Measurements from ENCODE around the gene OR6C1. TPM values are rescaled to one million over a fixed set of nuclear protein-coding genes. Genes with fewer than 3 reads are reported as not detected.
"Not testable (repeated sequence)": the region's sequence is repeated elsewhere in the genome, so short reads cannot be mapped to it uniquely, and the experiment has no call there.

OR6C1 gene
- not detected in 2 replicates for total RNA-seq (2014; rRNA removed; shearing (Covaris generic))

DNA sequence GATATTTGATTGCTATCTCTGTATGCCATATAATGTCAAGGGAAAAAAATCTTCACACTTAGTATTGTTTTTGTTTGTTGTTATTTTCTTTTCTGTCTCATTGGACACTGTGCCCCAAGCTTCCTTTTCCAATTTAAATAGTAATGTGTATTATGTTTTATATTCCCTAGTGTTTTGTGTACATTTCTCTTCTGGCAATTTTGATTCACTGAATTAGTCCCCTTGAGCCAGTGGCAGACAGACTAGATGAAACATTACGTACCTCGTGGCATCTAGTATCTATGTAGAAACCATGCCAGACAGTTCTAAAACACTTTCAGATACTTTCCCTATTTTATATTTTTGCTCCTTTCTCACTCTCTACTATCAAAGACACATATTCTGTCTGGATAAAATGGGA is at the start of gene OR6C1:
Gene OR6C1, plus strand, starts transcription at position 301 of the 400 bp plus-strand sequence. CDS start 6,257 bp downstream, outside the sequence.
- H3K36me3 ChIP-seq (replicated peaks; ENCODE audit: control insufficient read depth, insufficient read depth, low read length) = no peaks in the 10 kb centered on the region
- H3K4me3 ChIP-seq (ENCODE audit: insufficient read depth, low read depth, low read length) = no peak within 1 kb of the TSS
- H3K27me3 ChIP-seq (ENCODE audit: control insufficient read depth, insufficient read depth, low read length) = no peaks in the 10 kb centered on the region
- no peak for DNase-seq

DNA sequence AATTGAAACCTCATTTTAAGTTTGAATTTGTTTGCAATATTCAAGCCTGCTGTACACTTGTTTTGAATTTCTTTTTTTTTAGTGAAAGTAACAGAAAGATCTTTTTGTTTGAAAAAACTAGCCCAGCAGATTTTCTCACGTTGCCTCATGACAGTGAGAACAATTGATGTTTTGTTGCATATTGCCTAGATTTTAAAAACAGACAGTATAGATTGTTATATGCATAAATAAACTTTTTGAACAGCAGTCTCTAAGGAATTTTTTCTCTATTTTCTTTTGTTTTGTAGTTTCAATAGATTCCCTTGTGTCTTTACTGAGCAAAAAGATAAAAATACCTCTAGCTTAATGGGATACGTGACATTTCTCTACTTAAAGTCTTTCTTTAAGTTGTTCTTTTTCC is 33.2 kb upstream of the OR6C1 start:
- no peak for DNase-seq
- H3K27me3 ChIP-seq (ENCODE audit: control insufficient read depth, insufficient read depth, low read length) = no peaks in the 10 kb centered on the region
- no peaks in the 10 kb centered on the region for H3K36me3 ChIP-seq (replicated peaks; ENCODE audit: control insufficient read depth, insufficient read depth, low read length)
- H3K4me3 ChIP-seq (ENCODE audit: insufficient read depth, low read depth, low read length) = no peak overlapping the region

DNA sequence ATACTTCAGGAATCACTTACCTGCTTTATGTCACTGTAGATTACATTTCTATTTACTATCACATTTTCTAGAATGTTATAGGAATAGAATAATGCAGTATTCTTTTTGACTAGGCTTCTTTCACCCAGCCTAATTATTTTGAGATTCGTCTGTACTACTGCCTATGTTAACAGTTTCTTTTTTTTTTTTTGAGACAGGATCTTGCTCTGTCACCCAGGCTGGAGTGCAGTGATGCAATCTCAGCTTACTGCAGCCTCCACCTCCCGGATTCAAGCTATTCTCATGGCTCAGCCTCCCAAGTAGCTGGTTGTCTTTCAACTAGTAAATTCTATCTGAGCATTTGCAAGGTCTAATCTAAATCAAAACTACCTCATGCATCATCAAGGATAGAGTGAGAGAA is 24.1 kb upstream of the OR6C1 start:
- Histone ChIP-seq H3K36me3 (replicated peaks; ENCODE audit: control insufficient read depth, insufficient read depth, low read length) (no peaks in the 10 kb centered on the region), H3K4me3 (ENCODE audit: insufficient read depth, low read depth, low read length) (no peak overlapping the region), H3K27me3 (ENCODE audit: control insufficient read depth, insufficient read depth, low read length) (no peaks in the 10 kb centered on the region)
- DNase-seq = no peak

DNA sequence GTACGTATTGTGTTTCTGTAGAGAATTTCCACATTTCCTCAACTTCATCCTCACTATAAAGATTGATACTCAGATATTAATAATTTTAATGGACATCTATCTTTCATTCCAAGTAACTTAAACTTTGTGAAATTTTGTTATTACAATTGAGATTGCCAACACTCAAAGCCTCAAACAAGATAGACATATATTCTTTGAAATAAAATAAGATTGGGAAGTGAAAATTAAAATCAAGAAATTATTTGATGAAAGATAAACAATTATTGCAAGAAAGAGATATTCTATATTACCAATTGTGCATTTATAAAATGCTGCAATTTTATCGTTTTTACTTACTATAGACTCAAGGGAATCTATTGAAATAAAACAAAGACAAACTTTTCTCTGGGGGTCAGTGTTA is 17.7 kb upstream of the OR6C1 start, which contains the start of gene OR6C6:
Gene OR6C6, minus strand, starts transcription at position 101 of the 400 bp plus-strand sequence. CDS start 1,337 bp downstream, outside the sequence.
- no peak for DNase-seq
- Histone ChIP-seq H3K36me3 (replicated peaks; ENCODE audit: control insufficient read depth, insufficient read depth, low read length) (no peaks in the 10 kb centered on the region), H3K4me3 (ENCODE audit: insufficient read depth, low read depth, low read length) (no peak within 1 kb of the TSS), H3K27me3 (ENCODE audit: control insufficient read depth, insufficient read depth, low read length) (no peaks in the 10 kb centered on the region; the same call in 1 of the 2 replicates)

DNA sequence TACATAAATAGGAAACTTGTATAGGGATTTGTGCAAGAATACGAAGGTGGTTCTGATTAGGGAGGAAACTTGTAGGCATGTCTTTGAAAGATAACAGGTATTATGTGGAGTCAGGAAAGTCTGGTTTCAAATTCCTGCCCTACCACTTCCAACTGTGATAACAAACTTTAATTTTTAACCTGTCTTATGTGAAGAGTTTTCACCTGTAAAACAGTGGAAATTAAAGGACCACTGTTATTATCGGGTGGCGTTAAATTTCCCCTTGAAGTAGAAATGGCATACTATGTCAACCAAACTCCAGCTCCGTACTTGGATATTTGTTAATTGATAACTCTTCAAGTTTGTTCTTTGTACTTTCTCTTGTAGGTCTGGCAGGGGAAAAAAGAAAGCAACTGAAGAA is 6.1 kb downstream of the OR6C1 start:
- no peaks in the 10 kb centered on the region for H3K27me3 ChIP-seq (ENCODE audit: control insufficient read depth, insufficient read depth, low read length)
- no peak overlapping the region for H3K4me3 ChIP-seq (ENCODE audit: insufficient read depth, low read depth, low read length)
- no peak for DNase-seq
- H3K36me3 ChIP-seq (replicated peaks; ENCODE audit: control insufficient read depth, insufficient read depth, low read length) = no peaks in the 10 kb centered on the region

DNA sequence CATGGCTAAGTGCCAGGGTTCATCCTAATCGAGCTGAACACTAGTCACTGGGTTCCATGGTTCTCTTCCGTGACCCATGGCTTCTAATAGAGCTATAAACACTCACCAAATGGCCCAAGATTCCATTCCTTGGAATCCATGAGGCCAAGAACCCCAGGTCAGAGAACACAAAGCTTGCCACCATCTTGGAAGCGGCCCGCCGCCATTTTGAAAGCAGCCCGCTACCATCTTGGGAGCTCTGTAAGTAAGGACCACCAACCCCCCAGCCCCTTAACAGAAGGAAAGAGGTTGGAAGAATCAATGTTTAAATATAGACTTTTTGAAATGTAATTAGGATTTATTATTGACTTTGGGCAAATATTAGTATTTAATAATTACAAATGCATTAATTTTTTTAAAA is 11.7 kb downstream of the OR6C1 start:
- H3K27me3 ChIP-seq (ENCODE audit: control insufficient read depth, insufficient read depth, low read length); H3K36me3 ChIP-seq (replicated peaks; ENCODE audit: control insufficient read depth, insufficient read depth, low read length); H3K4me3 ChIP-seq (ENCODE audit: insufficient read depth, low read depth, low read length); DNase-seq: not testable (repeated sequence)

DNA sequence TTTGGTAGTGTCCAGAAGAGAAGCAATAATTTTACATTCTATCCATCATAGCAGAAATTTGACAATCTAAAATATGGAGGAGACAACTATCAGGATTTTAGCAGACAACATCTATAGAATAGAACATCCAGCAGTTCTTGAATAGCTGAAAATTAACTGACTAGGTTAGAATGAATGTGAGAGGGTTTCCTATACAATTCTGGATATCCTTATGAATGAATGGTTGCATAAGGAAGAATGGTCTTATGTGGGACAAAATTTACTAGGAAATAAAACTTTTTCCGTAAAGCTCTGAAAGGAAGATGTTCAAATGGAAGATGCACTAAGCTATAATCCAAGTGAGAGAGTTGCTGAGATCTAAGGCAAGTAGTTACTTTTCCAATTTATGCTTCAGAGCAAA is 16.3 kb downstream of the OR6C1 start, which contains the start of gene OR6C3:
Gene OR6C3, plus strand, starts transcription at position 301 of the 400 bp plus-strand sequence. CDS start 955 bp downstream, outside the sequence.
- Histone ChIP-seq H3K36me3 (replicated peaks; ENCODE audit: control insufficient read depth, insufficient read depth, low read length) (no peaks in the 10 kb centered on the region), H3K4me3 (ENCODE audit: insufficient read depth, low read depth, low read length) (no peak within 1 kb of the TSS), H3K27me3 (ENCODE audit: control insufficient read depth, insufficient read depth, low read length) (no peaks in the 10 kb centered on the region)
- no peak for DNase-seq

DNA sequence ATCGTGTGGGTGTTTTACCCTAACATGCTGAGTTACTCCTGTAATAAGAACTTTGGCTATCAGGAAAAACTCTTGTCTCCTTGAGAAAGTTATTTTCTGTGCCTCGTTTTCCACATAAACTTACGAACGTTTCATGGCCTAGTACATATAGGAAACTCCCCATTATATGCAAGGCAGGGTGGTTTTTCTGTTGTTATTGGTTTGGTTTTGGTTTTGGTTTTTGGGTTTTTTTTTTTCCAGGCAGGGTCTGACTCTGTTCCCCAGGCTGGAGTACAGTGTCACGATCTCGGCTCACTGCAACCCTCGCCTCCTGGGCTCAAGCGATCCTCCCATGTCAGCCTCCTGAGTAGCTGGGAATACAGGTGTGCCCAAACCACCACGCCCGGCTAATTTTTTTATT is 21.9 kb downstream of the OR6C1 start:
- H3K27me3 ChIP-seq (ENCODE audit: control insufficient read depth, insufficient read depth, low read length) = no peaks in the 10 kb centered on the region
- DNase-seq = no peak
- H3K36me3 ChIP-seq (replicated peaks; ENCODE audit: control insufficient read depth, insufficient read depth, low read length) = no peaks in the 10 kb centered on the region
- H3K4me3 ChIP-seq (ENCODE audit: insufficient read depth, low read depth, low read length) = no peak overlapping the region

DNA sequence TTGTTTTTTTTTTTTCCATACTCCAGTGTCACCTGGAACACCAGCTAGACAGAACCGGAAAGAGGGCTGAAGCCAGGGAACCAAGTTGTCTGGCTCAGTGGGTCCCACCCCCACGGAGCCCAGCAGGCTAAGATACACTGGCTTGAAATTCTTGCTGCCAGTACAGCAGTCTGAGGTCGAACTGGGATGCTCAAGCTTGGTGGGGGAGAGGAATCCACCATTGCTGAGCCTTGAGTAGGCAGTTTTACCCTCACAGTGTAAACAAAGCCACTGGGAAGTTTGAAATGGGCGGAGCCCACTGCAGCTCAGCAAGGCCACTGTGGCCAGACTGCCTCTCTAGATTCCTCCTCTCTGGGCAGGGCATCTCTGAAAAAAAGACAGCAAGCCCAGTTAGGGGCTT is 41.2 kb downstream of the OR6C1 start:
- H3K4me3 ChIP-seq (ENCODE audit: insufficient read depth, low read depth, low read length); H3K36me3 ChIP-seq (replicated peaks; ENCODE audit: control insufficient read depth, insufficient read depth, low read length); H3K27me3 ChIP-seq (ENCODE audit: control insufficient read depth, insufficient read depth, low read length); DNase-seq: not testable (repeated sequence)

DNA sequence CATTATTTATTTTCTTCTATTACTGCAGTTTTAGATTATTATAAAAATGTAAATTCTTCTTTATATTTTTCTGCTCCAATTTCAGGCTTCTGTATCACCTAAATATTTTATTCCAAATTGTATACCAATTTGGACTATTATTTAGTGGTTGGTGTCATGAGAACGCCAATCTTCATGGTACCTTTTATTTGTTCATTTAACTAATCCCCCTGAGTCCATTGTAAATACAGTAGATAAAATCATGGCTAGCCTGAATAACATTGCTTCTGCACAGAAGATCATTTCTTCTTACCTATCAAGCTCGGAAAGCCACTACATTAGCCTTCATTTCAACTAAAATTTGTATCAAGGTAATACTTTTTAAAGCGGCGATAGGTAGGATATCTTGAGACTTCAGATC is 48.5 kb downstream of the OR6C1 start, which contains the start of gene OR6C75:
Gene OR6C75, plus strand, starts transcription at position 301 of the 400 bp plus-strand sequence. CDS start 2,136 bp downstream, outside the sequence.
- DNase-seq = no peak
- Histone ChIP-seq H3K4me3 (ENCODE audit: insufficient read depth, low read depth, low read length) (no peak within 1 kb of the TSS), H3K36me3 (replicated peaks; ENCODE audit: control insufficient read depth, insufficient read depth, low read length) (no peaks in the 10 kb centered on the region), H3K27me3 (ENCODE audit: control insufficient read depth, insufficient read depth, low read length) (no peaks in the 10 kb centered on the region)

DNA sequence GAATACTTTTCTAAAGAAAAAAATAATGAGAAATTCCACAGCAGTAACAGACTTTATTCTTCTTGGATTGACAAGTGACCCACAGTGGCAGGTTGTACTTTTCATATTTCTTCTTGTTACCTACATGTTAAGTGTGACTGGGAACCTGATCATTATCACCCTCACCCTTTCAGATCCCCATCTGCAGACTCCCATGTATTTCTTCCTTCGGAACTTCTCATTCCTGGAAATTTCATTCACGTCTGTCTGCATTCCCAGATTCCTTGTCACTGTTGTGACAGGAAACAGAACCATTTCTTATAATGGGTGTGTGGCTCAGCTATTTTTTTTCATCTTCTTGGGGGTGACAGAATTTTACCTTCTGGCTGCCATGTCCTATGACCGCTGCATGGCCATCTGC is 50.9 kb downstream of the OR6C1 start:
- Histone ChIP-seq H3K36me3 (replicated peaks; ENCODE audit: control insufficient read depth, insufficient read depth, low read length) (no peaks in the 10 kb centered on the region), H3K4me3 (ENCODE audit: insufficient read depth, low read depth, low read length) (no peak overlapping the region)
- DNase-seq = no peak

More for the DNA sequence above, 50.9 kb downstream of the OR6C1 start:
- no peaks in the 10 kb centered on the region for H3K27me3 ChIP-seq (ENCODE audit: control insufficient read depth, insufficient read depth, low read length)

Other genes starting within 250 kb of the OR6C1 start
- not detected in 2 replicates for gene OR9K2, start 187.9 kb upstream of the OR6C1 start, total RNA-seq (2014; rRNA removed; shearing (Covaris generic))
- not detected in 2 replicates for gene OR10A7, start 93.3 kb upstream of the OR6C1 start, total RNA-seq (2014; rRNA removed; shearing (Covaris generic))
- not detected in 2 replicates for gene OR6C74, start 69.7 kb upstream of the OR6C1 start, total RNA-seq (2014; rRNA removed; shearing (Covaris generic))
- gene OR6C6, start 17.8 kb upstream of the OR6C1 start, total RNA-seq (2014; rRNA removed; shearing (Covaris generic)) = not detected in 2 replicates
- gene OR6C3, start 16.4 kb downstream of the OR6C1 start, total RNA-seq (2014; rRNA removed; shearing (Covaris generic)) = not detected in 2 replicates
- not detected in 2 replicates for gene OR6C75, start 48.6 kb downstream of the OR6C1 start, total RNA-seq (2014; rRNA removed; shearing (Covaris generic))
- gene OR6C65, start 86.2 kb downstream of the OR6C1 start, total RNA-seq (2014; rRNA removed; shearing (Covaris generic)) = not detected in 2 replicates
- not detected in 2 replicates for gene OR6C76, start 111.9 kb downstream of the OR6C1 start, total RNA-seq (2014; rRNA removed; shearing (Covaris generic))
- gene OR6C2, start 129.7 kb downstream of the OR6C1 start, total RNA-seq (2014; rRNA removed; shearing (Covaris generic)) = not detected in 2 replicates
- gene OR6C70, start 155.8 kb downstream of the OR6C1 start, total RNA-seq (2014; rRNA removed; shearing (Covaris generic)) = not detected in 2 replicates
- not detected in 2 replicates for gene OR6C68, start 178.0 kb downstream of the OR6C1 start, total RNA-seq (2014; rRNA removed; shearing (Covaris generic))
- gene OR6C4, start 235.3 kb downstream of the OR6C1 start, total RNA-seq (2014; rRNA removed; shearing (Covaris generic)) = not detected in 2 replicates